Loucy (cell line): ENCODE measurements around the gene XIRP2.

ENCODE experiments used
- CTCF ChIP-seq: fragments of 200-600 bp; sonication (generic); conservative IDR thresholded peaks from 2 replicates; pipeline ENCODE4 v1.5.1; 2014; ENCODE audit warnings: mild to moderate bottlenecking, antibody characterized with exemption, low read length
- EZH2phosphoT487 ChIP-seq: fragments of 200-600 bp; IDR thresholded peaks from 2 replicates; pipeline ENCODE4 v1.6.1; 2018; ENCODE audit warnings: antibody characterized with exemption, mild to moderate bottlenecking, moderate library complexity, borderline replicate concordance

- TF ChIP-seq CTCF, result no peak
- no peak for TF ChIP-seq EZH2phosphoT487
Measured at GRCh38 chr2:167265722-167266121, 377.4 kb downstream of the XIRP2 start.
